HCT116 (cell line): ENCODE data around the gene PARD6G. TPM values are rescaled to one million over a fixed set of nuclear protein-coding genes. Genes with fewer than 3 reads are reported as not detected.

Source experiments
- ATAC-seq: fragments of 200-7000 bp; cut with Tn5 transposase; 2 replicates; pipeline ENCODE4 v1.9.1; 2020; ENCODE audit warnings: mild to moderate bottlenecking, moderate library complexity
- BruUV-seq: library from RNA; stranded (reverse); fragments of 400-500 nt; replicated peaks from 2 replicates; lab custom pipeline; 2021; lab: Mats Ljungman, UMichigan
- CTCF ChIA-PET: fragments of 300-600 bp; sonication (Branson Sonifier 250); formaldehyde crosslinking; loops from one replicate; lab custom pipeline; 2021; ENCODE audit warnings: antibody characterized with exemption; lab: Charles Lee
- POLR2A ChIA-PET: fragments of 300-600, 350-600 bp; sonication (Branson Sonifier 250); formaldehyde crosslinking; loops from one replicate; lab custom pipeline; 2021; ENCODE audit warnings: antibody characterized with exemption; lab: Charles Lee
- RAD21 ChIA-PET, 2 experiments: fragments of 300-600 bp; sonication (Branson Sonifier 250); formaldehyde crosslinking; loops; one replicate each; lab custom pipeline; 2023; ENCODE audit warnings: low total read pairs in 2 of 2; ENCODE audit not compliant: uncharacterized antibody in 2 of 2, unreplicated experiment in 2 of 2, low non-redundant PET in 1 of 2; lab: Charles Lee
- DNase-seq: peaks from one replicate; pipeline ENCODE4 v3.0.0-alpha.2; 2010; ENCODE audit warnings: low read depth, low spot score
- H2AFZ ChIP-seq: fragments of 200-600 bp; shearing (Covaris generic), sonication (generic); 2 replicates; pipeline ENCODE4 v1.6.1; 2017; ENCODE audit warnings: low read depth, mixed run types, mixed read lengths, antibody characterized with exemption, low read length; ENCODE audit not compliant: poor library complexity, severe bottlenecking
- H3K27ac ChIP-seq: 2 replicates; pipeline ENCODE4 v1.5.1; 2012; ENCODE audit warnings: low read depth, low read length
- H3K27me3 ChIP-seq: fragments of 200-600 bp; sonication (generic); 2 replicates; pipeline ENCODE4 v1.6.1; 2016; ENCODE audit warnings: mixed run types, low read length, mixed read lengths; ENCODE audit not compliant: insufficient read depth
- H3K36me3 ChIP-seq, 2 experiments: fragments of 200-500 bp in 1 of 2; fragments of 200-600 bp in 1 of 2; sonication (Bioruptor generic) in 1 of 2; sonication (generic) in 1 of 2; 2 replicates each; pipeline versions ENCODE4 v1.5.1 to v1.6.1; 2014 to 2016; ENCODE audit warnings: low read length in 2 of 2, inconsistent platforms in 1 of 2, mixed read lengths in 1 of 2, mixed run types in 1 of 2; ENCODE audit not compliant: insufficient read depth in 2 of 2, control insufficient read depth in 1 of 2
- H3K4me1 ChIP-seq, 2 experiments: fragments of 200-600 bp in 1 of 2; sonication (generic) in 1 of 2; 2 replicates each; pipeline versions ENCODE4 v1.5.1 to v1.6.1; 2012 to 2017; ENCODE audit warnings: low read length in 2 of 2, inconsistent platforms in 1 of 2, mild to moderate bottlenecking in 1 of 2, mixed read lengths in 1 of 2, mixed run types in 1 of 2, moderate library complexity in 1 of 2; ENCODE audit not compliant: insufficient read depth in 2 of 2, control insufficient read depth in 1 of 2
- H3K4me2 ChIP-seq: fragments of 200-600 bp; sonication (generic); 2 replicates; pipeline ENCODE4 v1.6.1; 2017; ENCODE audit warnings: mixed run types, low read length, mixed read lengths
- H3K4me3 ChIP-seq, 2 experiments: fragments of 200-600 bp in 1 of 2; sonication (generic) in 1 of 2; replicated peaks in 1 of 2; 2 replicates each; pipeline ENCODE4 v1.5.1; 2011 to 2016; ENCODE audit warnings: low read length in 2 of 2, control low read depth in 1 of 2, low read depth in 1 of 2, mild to moderate bottlenecking in 1 of 2, mixed read lengths in 1 of 2, mixed run types in 1 of 2
- H3K79me2 ChIP-seq: fragments of 200-600 bp; sonication (generic); 2 replicates; pipeline ENCODE4 v1.6.1; 2017; ENCODE audit warnings: mild to moderate bottlenecking, mixed run types, low read length, moderate library complexity, mixed read lengths; ENCODE audit not compliant: insufficient read depth
- H3K9ac ChIP-seq: fragments of 200-600 bp; sonication (generic); 2 replicates; pipeline ENCODE4 v1.6.1; 2016; ENCODE audit warnings: low read length, mixed read lengths
- H3K9me2 ChIP-seq: fragments of 200-600 bp; sonication (generic), shearing (Covaris generic); 2 replicates; pipeline ENCODE4 v1.6.1; 2017; ENCODE audit warnings: mixed run types, mild to moderate bottlenecking, moderate library complexity; ENCODE audit not compliant: insufficient read depth
- H3K9me3 ChIP-seq, 2 experiments: fragments of 200-500 bp in 1 of 2; fragments of 200-600 bp in 1 of 2; sonication (Bioruptor generic) in 1 of 2; sonication (generic) in 1 of 2; 2 replicates each; pipeline ENCODE4 v1.6.1; 2014 to 2017; ENCODE audit warnings: low read length in 2 of 2, mixed read lengths in 2 of 2, inconsistent platforms in 1 of 2, low read depth in 1 of 2, mild to moderate bottlenecking in 1 of 2, mixed run types in 1 of 2, moderate library complexity in 1 of 2; ENCODE audit not compliant: control insufficient read depth in 1 of 2, insufficient read depth in 1 of 2
- H4K20me1 ChIP-seq: fragments of 200-600 bp; sonication (generic), shearing (Covaris generic); 2 replicates; pipeline ENCODE4 v1.6.1; 2017; ENCODE audit warnings: mixed run types, mild to moderate bottlenecking, moderate library complexity; ENCODE audit not compliant: insufficient read depth
- CTCF ChIP-seq, 3 experiments: fragments of 200-600 bp in 1 of 3; sonication (generic) in 1 of 3; IDR thresholded peaks in 2 of 3; conservative IDR thresholded peaks in 1 of 3; 2 replicates each; pipeline ENCODE4 v1.5.1; 2012 to 2017; ENCODE audit warnings: low read depth in 2 of 3, low read length in 2 of 3, antibody characterized with exemption in 1 of 3, borderline replicate concordance in 1 of 3, control low read depth in 1 of 3, mild to moderate bottlenecking in 1 of 3, mixed read lengths in 1 of 3, mixed run types in 1 of 3, moderate library complexity in 1 of 3; ENCODE audit not compliant: insufficient read depth in 1 of 3
- EZH2 ChIP-seq: fragments of 200-600 bp; sonication (generic); IDR thresholded peaks from 2 replicates; pipeline ENCODE4 v1.6.1; 2017; ENCODE audit warnings: antibody characterized with exemption, mixed run types
- POLR2A ChIP-seq: IDR thresholded peaks from 2 replicates; pipeline ENCODE4 v1.7.0; 2011; ENCODE audit warnings: borderline replicate concordance; ENCODE audit not compliant: insufficient read depth, insufficient read length; ENCODE audit errors: extremely low read depth
- SRF ChIP-seq: IDR thresholded peaks from 2 replicates; pipeline ENCODE4 v1.6.1; 2012; ENCODE audit warnings: low read depth
- intact Hi-C: fragments of 100-400 bp; cut with micrococcal nuclease; formaldehyde crosslinking; loops from 2 replicates; pipeline ENCODE4 v1.10.0; 2022
- total RNA-seq: library from RNA; stranded (reverse); gene quantifications from one replicate; pipeline ENCODE4 v1.2.1, GENCODE V29; 2021; ENCODE audit not compliant: unreplicated experiment

The PARD6G gene
- total RNA-seq, 1 experiment from 2014 or later, result 12.8 TPM

DNA sequence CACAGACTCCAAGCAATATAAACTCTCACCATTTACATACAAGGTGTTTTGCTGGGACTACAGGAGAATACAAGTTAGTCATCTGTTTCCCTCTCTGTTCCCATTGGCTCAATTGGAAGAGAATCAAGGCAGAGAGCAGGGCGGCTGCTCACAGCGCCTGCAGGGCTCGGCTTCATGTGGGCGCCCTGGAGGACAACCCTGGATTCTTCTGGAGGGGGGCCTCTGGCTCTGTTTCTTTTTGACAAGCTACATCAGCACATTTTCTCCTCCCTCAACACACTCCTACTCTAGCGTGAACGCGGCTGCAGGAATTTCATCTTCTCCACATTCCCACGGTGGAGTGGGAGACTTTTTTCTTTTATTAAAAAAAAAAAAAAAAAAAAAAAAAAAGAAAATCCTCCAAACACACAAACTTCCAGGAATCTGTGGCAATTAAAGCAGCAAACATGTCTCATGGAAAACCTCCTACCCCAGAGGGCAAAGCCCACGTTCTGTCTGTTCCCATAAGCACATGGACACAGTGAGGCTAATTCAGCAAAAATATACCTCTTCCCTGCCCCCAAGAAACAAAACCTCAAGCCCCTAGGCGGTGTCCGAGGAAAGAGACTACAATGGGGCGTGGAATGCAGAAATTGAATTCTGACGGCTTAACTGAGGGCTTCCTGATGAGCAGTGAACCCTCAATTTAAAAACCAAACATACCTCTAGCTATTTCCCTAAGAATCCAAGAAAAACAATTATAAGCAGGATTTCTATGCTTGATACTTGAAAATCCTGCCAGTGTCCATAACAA, 50.6 kb downstream of the PARD6G start:
- CTCF ChIA-PET, result no interaction called here
- Histone ChIP-seq H3K9ac (no peak overlapping the region), H3K4me2 (no peak overlapping the region), H3K36me3 (no peaks in the 10 kb centered on the region), H3K9me2 (no peaks in the 10 kb centered on the region), H4K20me1 (no peaks in the 10 kb centered on the region), H3K27ac (no peak overlapping the region), H3K4me3 (no peak overlapping the region), H3K27me3 (no peaks in the 10 kb centered on the region), H2AFZ (no peak overlapping the region)
- no peak for ATAC-seq
- BruUV-seq, result no TSS peak
- intact Hi-C loops, result no loop called here
- no peak for TF ChIP-seq EZH2
- TF ChIP-seq, all 23 proteins: peak for 0
- Histone ChIP-seq H3K79me2 (no peaks in the 10 kb centered on the region), H3K9me3 (no peaks in the 10 kb centered on the region), H3K4me1 (no peaks in the 10 kb centered on the region)
- no peak for DNase-seq
- RAD21 ChIA-PET, result no interaction called here
- POLR2A ChIA-PET, result no interaction called here

GRCh38 chr18:80194874-80195570, 52.3 kb downstream of the PARD6G start:
- no peaks in the 10 kb centered on the region for H3K9me2 ChIP-seq
- CTCF ChIA-PET, result no interaction called here
- no peak for ATAC-seq
- no TSS peak for BruUV-seq
- H4K20me1 ChIP-seq, result no peaks in the 10 kb centered on the region
- RAD21 ChIA-PET, result no interaction called here
- H3K27ac ChIP-seq, result no peak overlapping the region
- no peaks in the 10 kb centered on the region for H3K36me3 ChIP-seq
- POLR2A ChIA-PET, result no interaction called here
- no peak for DNase-seq
- H3K4me1 ChIP-seq, result no peaks in the 10 kb centered on the region
- intact Hi-C loops, result no loop called here
- H3K9me3 ChIP-seq, result no peaks in the 10 kb centered on the region
- H3K4me3 ChIP-seq, result no peak overlapping the region
- no peaks in the 10 kb centered on the region for H3K79me2 ChIP-seq
- no peak for TF ChIP-seq CTCF (IDR thresholded peaks at IDR 0.05 in 2 of 3, conservative IDR thresholded peaks at IDR 0.05 in 1 of 3; ENCODE audit: borderline replicate concordance in 1 of 3, insufficient read depth in 1 of 3, low read depth in 2 of 3, low read length in 2 of 3)
- no peak for TF ChIP-seq EZH2
- TF ChIP-seq SRF, result no peak
- no peak for TF ChIP-seq POLR2A
- H3K27me3 ChIP-seq, result no peaks in the 10 kb centered on the region
- no peak overlapping the region for H3K4me2 ChIP-seq
- H2AFZ ChIP-seq, result no peak overlapping the region
- H3K9ac ChIP-seq, result no peak overlapping the region
